HG02571 (cell line): Measurements from ENCODE around the gene MARCHF7.
"Not testable (repeated sequence)": the region's sequence is repeated elsewhere in the genome, so short reads cannot be mapped to it uniquely, and the experiment has no call there.

Experiments used
- ATAC-seq: cut with Tn5 transposase; IDR thresholded peaks from one replicate; pipeline ENCODE4 v1.9.1; 2021; ENCODE audit warnings: mild to moderate bottlenecking, moderate library complexity; ENCODE audit not compliant: unreplicated experiment

MARCHF7 gene

GRCh38 chr2:159716409-159716808 is 4.1 kb downstream of the MARCHF7 start:
- not testable (repeated sequence) for ATAC-seq

GRCh38 chr2:159716857-159717256 is 4.6 kb downstream of the MARCHF7 start:
- no peak for ATAC-seq

DNA sequence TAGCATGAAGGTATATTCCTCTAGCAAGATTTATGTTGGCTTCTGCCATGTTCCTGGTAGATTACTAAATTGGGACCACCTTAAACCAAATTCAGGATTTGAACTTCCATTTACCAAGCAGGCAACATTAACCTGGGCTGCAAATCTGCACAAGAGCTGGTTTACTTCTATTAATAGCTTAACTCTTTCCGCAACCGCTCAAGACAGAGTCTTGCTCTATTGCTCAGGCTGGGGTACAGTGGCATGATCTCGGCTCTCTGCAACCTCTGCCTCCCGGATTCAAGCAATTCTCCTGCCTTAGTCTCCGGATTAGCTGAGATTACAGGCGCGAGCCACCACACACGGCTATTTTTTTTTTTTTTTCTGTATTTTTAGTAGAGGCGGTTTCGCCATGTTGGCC is 8.4 kb downstream of the MARCHF7 start:
- ATAC-seq = no peak

GRCh38 chr2:159722580-159722979 is 10.3 kb downstream of the MARCHF7 start:
- no peak for ATAC-seq

GRCh38 chr2:159724795-159725572 is 12.7 kb downstream of the MARCHF7 start:
- ATAC-seq = not testable (repeated sequence)

GRCh38 chr2:159725713-159726112 is 13.4 kb downstream of the MARCHF7 start:
- ATAC-seq = no peak

DNA sequence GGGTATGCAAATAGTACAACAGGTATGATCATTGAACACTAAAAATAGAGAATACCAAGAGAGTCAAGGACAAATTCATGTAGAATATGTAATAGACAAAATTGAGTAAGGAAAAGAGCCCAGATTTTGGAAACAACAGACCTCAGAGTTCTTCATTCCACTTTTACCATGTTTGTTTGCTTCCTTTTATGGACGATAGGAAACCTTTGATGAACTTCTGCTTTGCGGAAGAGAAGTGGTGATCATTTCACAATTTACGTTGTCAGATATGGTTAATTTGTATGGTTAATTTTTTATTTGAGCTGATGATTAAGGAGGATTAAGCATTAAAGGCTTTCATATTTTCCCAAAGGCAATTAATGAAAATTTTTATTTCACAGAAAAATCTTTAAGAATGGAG is 16.3 kb downstream of the MARCHF7 start:
- ATAC-seq = no peak

GRCh38 chr2:159735648-159736047 is 23.3 kb downstream of the MARCHF7 start:
- no peak for ATAC-seq

DNA sequence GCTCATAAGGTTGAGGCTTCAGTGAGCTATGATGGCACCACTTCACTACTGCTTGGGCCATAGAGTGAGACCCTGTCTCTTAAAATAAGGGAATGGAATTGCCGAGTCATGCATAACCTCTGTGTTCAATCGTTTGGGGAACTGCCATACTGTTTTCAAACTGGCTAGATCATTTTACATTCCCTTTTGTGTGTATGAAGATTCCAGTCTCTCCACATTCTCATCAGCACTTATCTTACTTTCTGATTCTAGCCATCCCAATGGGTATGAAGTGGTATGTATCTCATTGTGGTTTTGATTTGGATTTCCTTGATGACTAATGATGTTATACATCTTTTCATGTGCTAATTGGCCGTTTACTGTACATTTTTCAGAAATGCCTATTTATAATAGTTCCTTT is 23.7 kb downstream of the MARCHF7 start:
- ATAC-seq = no peak

DNA sequence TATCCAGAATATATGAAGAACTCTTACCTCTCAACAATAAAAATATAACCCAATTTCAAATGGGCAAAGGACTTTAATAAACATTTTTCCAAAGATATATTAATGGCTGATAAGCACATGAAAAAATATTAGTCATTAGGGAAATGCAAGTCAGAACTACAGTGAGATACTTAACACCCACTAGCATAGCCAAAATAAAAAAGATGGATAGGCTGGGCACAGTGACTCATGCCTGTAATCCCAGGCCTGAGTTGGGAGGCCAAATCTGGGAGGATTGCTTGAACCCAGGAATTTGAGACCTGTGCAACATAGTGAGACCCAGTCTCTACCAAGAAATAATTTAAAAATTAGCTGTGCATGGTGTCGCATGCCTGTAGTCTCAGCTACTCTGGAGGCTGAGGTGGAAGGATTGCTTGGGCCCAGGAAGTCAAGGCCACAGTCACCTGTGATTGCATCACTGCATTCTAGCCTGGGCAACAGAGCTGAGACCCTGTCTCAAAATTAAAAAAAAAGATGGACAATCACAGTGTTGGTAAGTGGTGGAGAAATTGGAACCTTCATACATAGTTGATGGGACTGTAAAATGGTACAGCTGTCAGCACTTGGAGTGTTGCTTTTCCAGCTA is 25.1 kb downstream of the MARCHF7 start:
- ATAC-seq = no peak

- no peak for ATAC-seq
These were observed 25.6 kb downstream of the MARCHF7 start for GRCh38 chr2:159737917-159738296.

- ATAC-seq = no peak
These were observed 26.4 kb downstream of the MARCHF7 start for GRCh38 chr2:159738509-159739390.

- no peak for ATAC-seq
These were observed 30.5 kb downstream of the MARCHF7 start for GRCh38 chr2:159742846-159743245.

DNA sequence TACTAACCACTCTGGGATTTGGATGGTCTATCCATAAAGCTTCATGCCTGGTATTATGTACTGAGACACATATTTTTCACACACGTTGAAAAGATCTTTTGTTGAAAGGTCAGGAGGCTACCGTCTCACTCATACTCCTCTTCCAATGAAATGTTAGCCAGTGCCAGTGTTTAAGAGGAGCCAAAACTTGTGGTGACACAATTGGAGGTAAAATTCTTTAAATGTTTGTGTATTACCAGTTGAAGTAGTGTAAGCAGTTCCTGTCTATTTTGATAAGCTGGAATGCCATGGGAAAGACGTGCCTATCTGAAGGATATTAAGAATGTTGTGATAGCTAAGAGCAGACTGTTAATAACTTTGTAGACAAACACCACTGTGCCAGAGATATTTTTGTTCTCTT is 32.1 kb downstream of the MARCHF7 start:
- no peak for ATAC-seq

DNA sequence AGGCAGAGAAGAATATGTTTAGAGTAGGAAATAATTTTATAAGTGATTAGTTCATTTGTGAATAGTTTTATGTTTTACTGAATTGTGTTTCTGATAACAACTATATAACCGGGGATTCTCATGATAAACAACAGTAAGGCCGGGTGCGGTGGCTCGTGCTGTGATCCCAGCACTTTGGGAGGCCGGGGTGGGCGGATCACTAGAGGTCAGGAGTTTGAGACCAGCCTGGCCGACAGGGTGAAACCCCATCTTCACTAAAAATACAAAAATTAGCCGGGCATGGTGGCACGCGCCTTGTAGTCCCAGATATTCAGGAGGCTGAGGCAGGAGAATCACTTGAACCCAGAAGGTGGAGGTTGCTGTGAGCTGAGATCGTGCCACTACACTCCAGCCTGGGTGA is 32.9 kb downstream of the MARCHF7 start:
- not testable (repeated sequence) for ATAC-seq

DNA sequence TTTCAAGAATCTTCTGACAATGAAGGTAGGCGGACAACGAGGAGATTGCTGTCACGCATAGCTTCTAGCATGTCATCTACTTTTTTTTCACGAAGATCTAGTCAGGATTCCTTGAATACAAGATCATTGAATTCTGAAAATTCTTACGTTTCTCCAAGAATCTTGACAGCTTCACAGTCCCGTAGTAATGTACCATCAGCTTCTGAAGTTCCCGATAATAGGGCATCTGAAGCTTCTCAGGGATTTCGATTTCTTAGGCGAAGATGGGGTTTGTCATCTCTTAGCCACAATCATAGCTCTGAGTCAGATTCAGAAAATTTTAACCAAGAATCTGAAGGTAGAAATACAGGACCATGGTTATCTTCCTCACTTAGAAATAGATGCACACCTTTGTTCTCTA is 35.8 kb downstream of the MARCHF7 start:
- ATAC-seq = no peak

GRCh38 chr2:159750873-159751272 is 38.6 kb downstream of the MARCHF7 start:
- no peak for ATAC-seq

DNA sequence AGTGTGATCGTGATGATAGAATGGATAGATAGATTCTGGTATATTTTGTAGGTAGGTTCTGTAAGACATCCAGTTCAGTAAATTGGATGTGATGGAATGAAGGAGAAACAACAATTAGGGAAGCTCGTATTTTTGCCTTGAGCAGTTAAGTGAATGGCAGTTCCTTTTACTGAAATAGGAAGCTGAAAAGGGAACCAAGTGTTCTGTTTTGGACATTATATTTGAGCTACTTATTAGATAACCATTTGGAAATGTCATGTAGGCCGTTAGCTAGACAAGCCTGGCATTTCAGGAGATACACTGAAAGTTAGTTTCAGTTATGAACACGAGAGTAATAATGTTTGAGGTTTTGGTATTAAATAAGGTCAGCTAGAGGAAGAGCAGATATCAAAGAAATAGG is 41.5 kb downstream of the MARCHF7 start:
- no peak for ATAC-seq

GRCh38 chr2:159755014-159755413 is 42.7 kb downstream of the MARCHF7 start:
- no peak for ATAC-seq

DNA sequence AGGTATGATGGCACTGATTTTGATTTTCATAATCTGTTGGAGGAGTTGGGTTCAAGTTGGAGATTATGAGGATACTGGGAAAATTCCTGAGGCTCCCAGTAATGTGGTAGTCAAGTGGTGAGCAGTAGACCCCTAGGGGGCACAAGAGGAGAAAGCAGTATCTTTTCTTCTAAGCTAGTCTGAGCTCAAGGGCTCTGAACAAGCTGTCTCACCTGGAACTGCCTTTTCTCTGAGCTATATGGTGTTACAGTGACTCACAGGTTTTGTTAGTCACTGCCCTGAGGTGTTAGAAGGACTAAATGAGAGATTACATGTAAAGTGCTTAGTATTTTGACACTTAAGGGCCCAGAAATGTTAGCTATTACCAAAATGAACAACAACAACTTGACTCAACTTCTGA is 43.5 kb downstream of the MARCHF7 start:
- no peak for ATAC-seq

DNA sequence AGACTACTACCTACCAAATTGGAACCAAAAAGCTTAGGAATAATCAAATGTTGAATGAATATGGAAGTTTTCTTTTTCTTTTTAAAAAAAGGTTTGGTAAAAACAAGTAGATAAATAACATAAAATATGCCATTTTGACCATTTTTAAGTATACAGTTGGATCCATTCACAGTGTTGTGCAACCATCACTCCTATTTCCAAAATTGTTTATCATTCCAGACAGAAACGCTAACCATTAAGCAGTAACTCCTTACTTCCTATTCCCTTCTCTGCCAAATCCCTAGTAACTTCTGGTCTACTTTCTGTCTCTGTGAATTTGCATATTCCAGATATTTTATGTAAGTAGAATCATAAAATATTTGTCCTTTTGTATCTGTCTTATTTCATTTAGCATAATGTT is 45.9 kb downstream of the MARCHF7 start:
- no peak for ATAC-seq

DNA sequence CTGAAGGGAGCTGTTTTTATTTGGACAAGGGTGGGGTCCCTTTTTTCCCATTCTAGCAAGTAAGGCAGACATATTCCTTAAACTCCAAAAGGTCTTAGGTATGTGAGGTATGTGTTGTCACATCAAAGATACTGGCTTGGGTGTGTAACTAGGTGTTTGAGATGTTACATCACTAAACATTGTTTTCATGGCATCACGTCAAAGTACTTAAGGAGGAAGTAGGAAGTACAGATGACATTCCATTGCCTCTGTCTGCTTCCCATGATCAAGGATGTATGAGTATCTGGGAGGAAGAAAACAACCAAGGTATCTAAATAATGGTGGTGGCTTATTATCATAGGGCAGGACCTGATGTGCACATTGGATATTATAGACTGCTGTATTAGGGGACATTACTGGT is 46.4 kb downstream of the MARCHF7 start:
- no peak for ATAC-seq
